GM21447 (cell line): ENCODE measurements around the gene MKX.

Experiments used
- ATAC-seq: cut with Tn5 transposase; IDR thresholded peaks from one replicate; pipeline ENCODE4 v1.9.1; 2021; ENCODE audit not compliant: unreplicated experiment

Gene MKX

DNA sequence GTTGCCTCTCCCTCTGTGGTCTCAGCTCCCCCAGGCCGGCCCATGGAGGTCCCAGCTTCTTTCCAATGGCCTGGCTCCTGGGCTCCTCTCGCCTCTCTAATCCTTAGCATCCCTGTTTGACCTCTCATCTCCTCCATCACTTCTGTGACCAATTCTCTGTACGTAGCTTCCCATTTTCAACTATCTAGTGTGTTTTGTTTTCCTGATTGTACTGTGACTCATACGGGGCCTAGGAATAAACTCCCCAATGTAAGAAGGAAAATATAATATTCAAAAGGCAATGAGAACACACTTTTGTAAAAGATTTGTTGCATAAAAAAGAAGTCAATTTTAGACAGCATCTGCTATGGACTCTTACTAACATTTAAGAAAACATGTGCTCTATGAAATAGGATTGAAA is 90.3 kb downstream of the MKX start:
- no peak for ATAC-seq

DNA sequence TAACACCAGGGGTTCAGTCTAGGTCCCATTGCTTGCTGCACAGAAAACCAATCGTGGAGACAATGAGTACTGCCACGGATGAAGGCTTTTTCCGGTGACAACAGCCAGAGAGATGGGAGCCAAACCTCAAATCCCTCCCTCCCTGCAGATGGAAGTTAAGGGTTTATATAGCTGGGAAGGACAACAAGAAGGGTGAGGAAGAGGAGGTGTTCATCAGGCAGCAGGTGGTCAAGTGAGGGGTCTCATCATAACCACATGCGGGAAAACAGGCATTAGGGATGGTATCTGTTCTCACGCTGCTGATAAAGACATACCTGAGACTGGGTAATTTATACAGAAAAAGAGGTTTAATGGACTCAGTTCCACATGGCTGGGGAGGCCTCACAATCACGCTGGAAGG is 91.3 kb downstream of the MKX start:
- no peak for ATAC-seq

DNA sequence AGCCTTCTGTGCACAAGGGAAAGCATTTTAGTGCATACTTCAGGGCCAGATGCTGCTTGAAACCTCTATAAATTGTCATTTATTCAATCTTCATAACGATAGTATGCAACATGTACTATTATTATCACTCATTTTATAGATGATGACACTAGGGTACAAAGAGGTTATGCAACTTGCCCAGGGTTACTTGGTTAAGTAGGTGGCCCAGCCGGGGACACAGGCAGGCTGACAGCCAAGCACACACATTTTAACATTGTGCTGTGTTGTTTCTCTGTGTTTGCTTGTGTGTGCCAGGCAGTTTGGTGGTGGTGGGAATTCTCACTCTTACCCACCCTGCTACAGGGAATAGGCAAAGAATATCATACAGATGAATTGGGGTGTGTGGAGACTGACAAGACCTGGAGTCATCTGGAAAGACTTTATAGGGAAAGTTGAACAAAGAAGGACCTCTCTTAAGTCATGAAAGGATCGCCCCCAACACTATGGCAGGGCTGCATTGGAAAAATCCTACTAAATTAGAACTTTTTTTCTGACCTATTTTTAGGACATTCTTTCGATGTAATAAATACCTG is 98.9 kb downstream of the MKX start:
- ATAC-seq: no peak

GRCh38 chr10:27646194-27646593 is 99.4 kb downstream of the MKX start:
- no peak for ATAC-seq

DNA sequence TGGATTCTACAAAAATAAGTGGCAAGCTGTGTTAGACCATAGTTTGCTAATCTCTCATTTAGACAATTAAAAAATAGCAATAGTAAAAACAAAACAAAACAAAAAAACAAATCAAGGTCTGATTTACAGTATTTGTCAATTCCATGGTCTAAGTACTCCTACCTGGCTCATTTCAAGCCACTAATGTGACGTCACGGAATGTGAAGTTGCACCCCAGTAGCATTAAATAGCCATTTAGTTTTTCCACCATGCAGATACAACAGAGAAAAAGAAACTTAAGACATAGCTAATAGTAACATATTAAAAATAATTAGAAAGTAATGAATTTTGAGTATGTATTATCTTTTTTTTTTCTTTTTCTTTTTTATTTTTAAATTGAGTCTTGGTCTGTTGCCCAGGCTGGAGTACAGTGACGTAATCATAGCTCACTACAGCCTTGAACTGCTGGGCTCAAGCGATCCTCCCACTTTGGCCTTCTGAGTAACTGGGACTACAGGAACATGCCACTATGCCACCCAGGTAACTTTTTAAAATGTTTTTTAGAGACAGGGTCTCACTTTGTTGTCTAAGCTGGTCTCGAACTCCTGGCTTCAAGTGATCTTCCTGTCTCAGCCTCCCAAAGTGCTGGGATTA is 101.2 kb downstream of the MKX start:
- ATAC-seq: no peak

DNA sequence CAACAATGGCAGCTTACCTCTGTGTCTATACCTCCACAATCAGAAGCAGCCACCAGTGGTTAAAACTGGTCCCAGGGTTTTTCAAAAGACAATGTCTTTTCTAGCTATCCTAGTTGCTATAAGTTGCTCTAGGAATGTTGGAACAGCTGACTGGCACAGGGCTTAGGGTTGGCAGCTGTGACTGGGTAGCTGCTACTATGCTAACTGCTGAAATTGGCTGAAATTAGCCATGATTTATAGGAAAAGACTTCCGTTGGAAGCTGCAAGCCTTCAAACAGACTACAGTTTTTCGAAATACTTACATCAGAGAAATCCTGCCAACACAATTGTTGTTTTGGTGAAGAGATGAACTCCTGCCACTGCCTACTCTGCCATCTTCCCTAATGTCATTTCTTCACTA is 102.3 kb downstream of the MKX start:
- no peak for ATAC-seq

GRCh38 chr10:27642023-27642589 is 103.5 kb downstream of the MKX start:
- ATAC-seq: no peak

- no peak for ATAC-seq
Observed at GRCh38 chr10:27638071-27638750, 107.4 kb downstream of the MKX start.

GRCh38 chr10:27637601-27638000 is 108.0 kb downstream of the MKX start:
- ATAC-seq: no peak

DNA sequence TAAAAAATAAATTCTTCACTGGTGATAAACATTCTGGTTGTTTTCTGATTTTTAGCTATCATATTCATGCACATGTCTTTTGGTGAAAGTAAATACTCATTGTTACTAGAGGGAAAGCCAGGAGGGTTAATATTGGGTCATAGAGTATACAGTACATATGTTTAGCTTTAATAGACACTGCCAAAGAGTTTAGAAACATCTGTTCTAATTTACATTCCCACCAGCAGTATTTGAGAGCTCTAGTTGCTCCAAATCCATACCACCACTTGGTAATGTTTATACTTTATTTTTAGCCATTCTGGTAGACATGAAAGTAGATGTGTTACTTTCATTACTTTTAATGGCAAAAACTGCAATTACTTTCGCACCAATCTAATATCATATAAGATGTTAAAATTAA is 108.8 kb downstream of the MKX start:
- no peak for ATAC-seq

GRCh38 chr10:27635699-27636270 is 109.8 kb downstream of the MKX start:
- no peak for ATAC-seq

DNA sequence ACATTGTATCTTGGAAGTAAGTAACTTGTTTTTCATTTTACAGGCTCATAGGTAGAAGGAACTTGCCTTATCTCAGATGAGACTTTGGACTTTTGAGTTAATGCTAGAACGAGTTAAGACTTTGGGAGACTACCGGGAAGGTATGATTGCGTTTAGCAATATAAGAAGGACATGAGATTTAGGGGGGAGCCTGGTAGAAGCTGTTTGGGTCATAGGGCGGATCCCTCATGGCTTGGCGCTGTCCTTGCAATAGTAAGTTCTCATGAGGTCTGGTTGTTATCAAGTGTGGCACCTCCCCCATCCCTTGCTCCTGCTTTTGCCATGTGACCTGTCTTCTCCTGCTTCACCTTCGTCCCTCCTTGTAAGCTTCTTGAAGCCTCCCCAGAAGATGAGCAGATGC is 110.3 kb downstream of the MKX start:
- ATAC-seq: no peak

- no peak for ATAC-seq
Observed at GRCh38 chr10:27628621-27629020, 117.0 kb downstream of the MKX start.

- ATAC-seq: no peak
Observed at GRCh38 chr10:27626890-27627289, 118.7 kb downstream of the MKX start.

DNA sequence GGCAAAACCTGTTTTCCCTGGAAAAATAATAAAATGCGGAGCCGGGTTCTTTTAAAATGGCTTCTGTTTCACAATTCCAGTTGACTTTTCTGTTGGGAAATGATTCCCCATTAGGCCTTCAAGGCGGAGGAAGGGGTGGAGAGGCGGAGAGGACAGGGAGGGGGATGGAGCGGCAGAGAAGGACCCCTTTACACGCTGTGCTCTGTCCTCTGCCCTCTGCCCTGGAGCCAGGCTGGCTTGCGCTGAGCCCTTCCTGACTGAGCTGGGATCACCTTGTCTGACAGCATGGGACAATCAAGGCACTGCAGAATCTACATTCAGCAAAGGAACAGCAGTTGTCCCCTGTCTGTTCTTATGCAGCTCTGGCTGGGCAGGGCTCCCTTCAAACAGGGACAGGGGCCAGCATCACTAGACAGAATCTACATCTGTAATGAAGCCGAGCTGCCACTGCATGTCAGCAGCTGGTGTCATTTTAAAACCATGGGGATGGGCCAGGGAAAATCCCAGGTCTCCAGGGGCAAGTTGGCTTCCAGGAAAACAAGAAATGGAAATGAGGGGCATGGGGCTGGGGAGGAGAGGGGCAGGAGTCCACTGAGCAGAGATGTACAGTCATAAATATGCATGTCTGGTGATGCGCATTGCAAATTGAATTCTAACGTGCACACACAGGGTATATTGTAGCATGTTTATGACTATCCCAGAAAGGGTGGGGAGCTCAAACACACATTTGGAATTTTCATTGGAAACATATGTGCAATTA is 120.0 kb downstream of the MKX start:
- ATAC-seq: no peak

- no peak for ATAC-seq
Observed at GRCh38 chr10:27624941-27625340, 120.7 kb downstream of the MKX start.
